Measurements from ENCODE around the gene MAOB.

Gene MAOB

GRCh38 chrX:43876680-43877079 is 5.6 kb downstream of the MAOB start:
- DNase-seq (ENCODE audit: low spot score in 2 of 2) = no peak
- in situ Hi-C loops (cut with MboI; ENCODE audit: low sequenced_read_pairs) = no loop called here

GRCh38 chrX:43870758-43871419 is 11.4 kb downstream of the MAOB start:
- no peak for DNase-seq (ENCODE audit: low spot score in 2 of 2)
- in situ Hi-C loops (cut with MboI; ENCODE audit: low sequenced_read_pairs) = no loop called here
- H3K9me3 ChIP-seq = no peaks in the 10 kb centered on the region

More at GRCh38 chrX:43876680-43877079, 5.6 kb downstream of the MAOB start:
- Histone ChIP-seq H3K36me3 (replicated peaks) (no peaks in the 10 kb centered on the region), H3K27me3 (ENCODE audit: low read depth) (no peaks in the 10 kb centered on the region), H3K9me3 (no peaks in the 10 kb centered on the region), H3K4me1 (no peaks in the 10 kb centered on the region), H3K4me3 (no peak overlapping the region)

GRCh38 chrX:43870011-43870410 is 12.2 kb downstream of the MAOB start:
- H3K4me3 ChIP-seq = no peak overlapping the region
- H3K4me1 ChIP-seq = no peaks in the 10 kb centered on the region
- no peak for DNase-seq (ENCODE audit: low spot score in 2 of 2)
- in situ Hi-C loops (cut with MboI; ENCODE audit: low sequenced_read_pairs) = no loop called here
- no peaks in the 10 kb centered on the region for H3K9me3 ChIP-seq
- no peaks in the 10 kb centered on the region for H3K36me3 ChIP-seq (replicated peaks)
- H3K27me3 ChIP-seq (ENCODE audit: low read depth) = 0 out of 2 replicates have a peak, but pooled peaks cover 2% of the 10 kb centered on the region

More at GRCh38 chrX:43870758-43871419, 11.4 kb downstream of the MAOB start:
- Histone ChIP-seq H3K27me3 (ENCODE audit: low read depth) (0 out of 2 replicates have a peak, but pooled peaks cover 2% of the 10 kb centered on the region), H3K4me3 (no peak overlapping the region), H3K36me3 (replicated peaks) (no peaks in the 10 kb centered on the region), H3K4me1 (no peaks in the 10 kb centered on the region)

GRCh38 chrX:43868791-43869190 is 13.5 kb downstream of the MAOB start:
- Histone ChIP-seq H3K4me1 (no peaks in the 10 kb centered on the region), H3K27me3 (ENCODE audit: low read depth) (0 out of 2 replicates have a peak, but pooled peaks cover 2% of the 10 kb centered on the region), H3K36me3 (replicated peaks) (no peaks in the 10 kb centered on the region), H3K4me3 (no peak overlapping the region), H3K9me3 (no peaks in the 10 kb centered on the region)
- in situ Hi-C loops (cut with MboI; ENCODE audit: low sequenced_read_pairs) = no loop called here
- no peak for DNase-seq (ENCODE audit: low spot score in 2 of 2)

DNA sequence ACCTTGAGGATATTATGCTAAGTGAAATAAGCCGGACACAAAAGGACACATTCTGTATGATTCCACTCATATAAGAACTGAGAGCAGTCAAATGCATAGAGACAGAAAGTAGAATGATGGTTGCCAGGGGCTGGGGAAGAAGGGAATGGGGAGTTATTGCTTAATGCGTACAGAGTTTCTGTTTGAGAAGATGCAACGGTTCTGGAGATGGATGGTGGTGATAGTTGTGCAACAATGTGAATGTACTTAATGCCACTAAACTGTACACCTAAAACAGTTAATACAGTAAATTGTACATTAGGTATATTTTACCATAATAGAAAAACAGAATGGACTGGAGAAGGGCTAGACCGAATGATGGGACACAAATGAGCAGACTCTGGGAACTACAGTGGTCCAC is 15.8 kb downstream of the MAOB start:
- H3K9me3 ChIP-seq = no peaks in the 10 kb centered on the region
- H3K27me3 ChIP-seq (ENCODE audit: low read depth) = 0 out of 2 replicates have a peak, but pooled peaks cover 2% of the 10 kb centered on the region
- no peak overlapping the region for H3K4me3 ChIP-seq
- no peaks in the 10 kb centered on the region for H3K36me3 ChIP-seq (replicated peaks)
- no peaks in the 10 kb centered on the region for H3K4me1 ChIP-seq
- DNase-seq (ENCODE audit: low spot score in 2 of 2) = no peak
- in situ Hi-C loops (cut with MboI; ENCODE audit: low sequenced_read_pairs) = no loop called here

- in situ Hi-C loops (cut with MboI; ENCODE audit: low sequenced_read_pairs) = no loop called here
- Histone ChIP-seq H3K4me1 (no peaks in the 10 kb centered on the region), H3K4me3 (no peak overlapping the region), H3K36me3 (replicated peaks) (no peaks in the 10 kb centered on the region), H3K27me3 (ENCODE audit: low read depth) (0 out of 2 replicates have a peak, but pooled peaks cover 2% of the 10 kb centered on the region), H3K9me3 (no peaks in the 10 kb centered on the region)
- DNase-seq (ENCODE audit: low spot score in 2 of 2) = no peak
Observed at GRCh38 chrX:43865791-43866190, 16.5 kb downstream of the MAOB start.

DNA sequence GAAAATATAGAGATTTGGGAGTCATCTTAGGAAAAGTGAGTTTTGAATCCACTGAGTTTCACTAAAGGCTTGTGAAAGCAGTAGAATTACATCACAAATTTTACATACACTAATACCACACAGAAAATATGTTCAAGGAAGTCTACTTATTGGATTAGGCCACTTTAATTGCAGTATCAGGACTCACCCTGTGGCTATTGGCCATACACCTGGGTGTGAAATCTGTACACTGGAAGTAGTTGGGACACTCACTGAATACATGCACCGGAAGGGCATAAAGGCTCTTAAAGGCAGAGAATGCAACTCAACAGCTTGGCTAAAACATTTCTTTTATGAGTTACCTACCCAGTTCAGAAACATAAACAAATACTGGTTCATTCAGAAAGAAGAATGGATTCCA is 19.8 kb downstream of the MAOB start:
- in situ Hi-C loops (cut with MboI; ENCODE audit: low sequenced_read_pairs) = no loop called here
- no peak overlapping the region for H3K4me3 ChIP-seq
- no peaks in the 10 kb centered on the region for H3K4me1 ChIP-seq
- DNase-seq (ENCODE audit: low spot score in 2 of 2) = no peak
- H3K9me3 ChIP-seq = no peaks in the 10 kb centered on the region
- H3K36me3 ChIP-seq (replicated peaks) = no peaks in the 10 kb centered on the region
- H3K27me3 ChIP-seq (ENCODE audit: low read depth) = no peaks in the 10 kb centered on the region

GRCh38 chrX:43861750-43862149 is 20.5 kb downstream of the MAOB start:
- no peaks in the 10 kb centered on the region for H3K9me3 ChIP-seq
- no peaks in the 10 kb centered on the region for H3K27me3 ChIP-seq (ENCODE audit: low read depth)
- no peaks in the 10 kb centered on the region for H3K36me3 ChIP-seq (replicated peaks)
- H3K4me1 ChIP-seq = no peaks in the 10 kb centered on the region
- H3K4me3 ChIP-seq = no peak overlapping the region
- in situ Hi-C loops (cut with MboI; ENCODE audit: low sequenced_read_pairs) = no loop called here
- no peak for DNase-seq (ENCODE audit: low spot score in 2 of 2)

- no peaks in the 10 kb centered on the region for H3K36me3 ChIP-seq (replicated peaks)
- H3K9me3 ChIP-seq = no peaks in the 10 kb centered on the region
- DNase-seq (ENCODE audit: low spot score in 2 of 2) = no peak
- H3K4me1 ChIP-seq = no peaks in the 10 kb centered on the region
- H3K4me3 ChIP-seq = no peak overlapping the region
- H3K27me3 ChIP-seq (ENCODE audit: low read depth) = no peaks in the 10 kb centered on the region
- in situ Hi-C loops (cut with MboI; ENCODE audit: low sequenced_read_pairs) = no loop called here
Observed at GRCh38 chrX:43860646-43861370, 21.4 kb downstream of the MAOB start.

GRCh38 chrX:43853225-43853828 is 28.9 kb downstream of the MAOB start:
- no peak overlapping the region for H3K4me3 ChIP-seq
- in situ Hi-C loops (cut with MboI; ENCODE audit: low sequenced_read_pairs) = no loop called here
- no peaks in the 10 kb centered on the region for H3K27me3 ChIP-seq (ENCODE audit: low read depth)
- no peaks in the 10 kb centered on the region for H3K9me3 ChIP-seq
- peaks cover 5% of the 10 kb centered on the region; the same call in 1 of the 2 replicates for H3K4me1 ChIP-seq
- DNase-seq (ENCODE audit: low spot score in 2 of 2) = no peak
- H3K36me3 ChIP-seq (replicated peaks) = no peaks in the 10 kb centered on the region

- no peak for DNase-seq (ENCODE audit: low spot score in 2 of 2)
- H3K27me3 ChIP-seq (ENCODE audit: low read depth) = no peaks in the 10 kb centered on the region
- no peaks in the 10 kb centered on the region for H3K36me3 ChIP-seq (replicated peaks)
- H3K4me3 ChIP-seq = no peak overlapping the region
- peaks cover 5% of the 10 kb centered on the region; the same call in 1 of the 2 replicates for H3K4me1 ChIP-seq
- no peaks in the 10 kb centered on the region for H3K9me3 ChIP-seq
- in situ Hi-C loops (cut with MboI; ENCODE audit: low sequenced_read_pairs) = no loop called here
Observed at GRCh38 chrX:43850629-43851028, 31.6 kb downstream of the MAOB start.

DNA sequence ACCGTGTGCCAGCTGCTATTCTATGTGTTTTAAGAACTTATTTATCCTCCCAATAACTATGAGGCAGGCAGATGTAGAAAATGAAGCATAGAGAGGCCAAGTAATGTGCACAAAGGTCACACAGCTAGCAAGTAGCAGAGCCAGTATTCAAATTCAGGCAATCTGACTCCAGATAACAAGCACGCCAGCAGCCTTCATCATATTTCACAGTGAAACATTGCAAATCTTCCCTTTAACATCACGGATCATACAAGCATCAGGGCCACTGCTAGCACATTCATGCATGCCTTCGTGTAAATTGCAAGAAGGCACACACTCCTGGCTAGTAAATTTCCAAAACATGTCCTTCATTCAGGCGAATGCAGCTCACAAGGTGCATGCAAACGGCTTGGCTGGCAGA is 33.1 kb downstream of the MAOB start:
- Histone ChIP-seq H3K4me3 (no peak overlapping the region), H3K36me3 (replicated peaks) (no peaks in the 10 kb centered on the region), H3K9me3 (no peaks in the 10 kb centered on the region), H3K4me1 (peaks cover 5% of the 10 kb centered on the region; the same call in 1 of the 2 replicates), H3K27me3 (ENCODE audit: low read depth) (no peaks in the 10 kb centered on the region)
- no peak for DNase-seq (ENCODE audit: low spot score in 2 of 2)
- in situ Hi-C loops (cut with MboI; ENCODE audit: low sequenced_read_pairs) = no loop called here

GRCh38 chrX:43847352-43847751 is 34.9 kb downstream of the MAOB start:
- peaks cover 5% of the 10 kb centered on the region; the same call in 1 of the 2 replicates for H3K4me1 ChIP-seq
- no peak overlapping the region for H3K4me3 ChIP-seq
- no peaks in the 10 kb centered on the region for H3K36me3 ChIP-seq (replicated peaks)
- no peak for DNase-seq (ENCODE audit: low spot score in 2 of 2)
- H3K27me3 ChIP-seq (ENCODE audit: low read depth) = no peaks in the 10 kb centered on the region
- no peaks in the 10 kb centered on the region for H3K9me3 ChIP-seq
- in situ Hi-C loops (cut with MboI; ENCODE audit: low sequenced_read_pairs) = no loop called here

DNA sequence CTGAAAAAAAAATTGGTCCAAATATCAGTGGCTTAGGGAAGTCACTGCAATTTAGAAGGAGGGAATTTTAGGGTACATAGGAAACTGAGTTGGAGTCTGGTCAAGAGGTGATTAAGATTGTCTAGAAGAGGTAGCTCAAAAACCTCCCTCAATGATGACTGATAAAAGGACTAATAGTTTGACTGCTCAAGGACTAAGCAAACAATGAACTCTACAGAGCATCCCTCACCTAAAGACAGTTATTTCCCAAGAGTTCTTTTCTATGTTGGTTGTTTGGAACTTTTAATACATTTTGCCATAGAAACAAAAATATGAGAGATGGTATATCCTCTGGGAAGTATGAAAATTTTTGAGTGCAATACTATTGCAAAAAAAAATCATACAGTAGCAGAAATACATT is 35.7 kb downstream of the MAOB start:
- Histone ChIP-seq H3K4me1 (peaks cover 5% of the 10 kb centered on the region; the same call in 1 of the 2 replicates), H3K9me3 (no peaks in the 10 kb centered on the region), H3K36me3 (replicated peaks) (no peaks in the 10 kb centered on the region), H3K4me3 (no peak overlapping the region), H3K27me3 (ENCODE audit: low read depth) (no peaks in the 10 kb centered on the region)
- DNase-seq (ENCODE audit: low spot score in 2 of 2) = no peak
- in situ Hi-C loops (cut with MboI; ENCODE audit: low sequenced_read_pairs) = no loop called here

Data from HAP-1 (cell line).